ENCODE data around the gene FBXW10.
A peak's percentile ranks its signal among the peaks of the same experiment; 100 is the strongest.
"Not testable (repeated sequence)": the region's sequence is repeated elsewhere in the genome, so short reads cannot be mapped to it uniquely, and the experiment has no call there.

The FBXW10 gene

GRCh38 chr17:18755969-18756368, 12.1 kb downstream of the FBXW10 start:
- not testable (repeated sequence) for DNase-seq

GRCh38 chr17:18757368-18758044, 13.7 kb downstream of the FBXW10 start:
- not testable (repeated sequence) for DNase-seq

- not testable (repeated sequence) for DNase-seq
These were observed 14.5 kb downstream of the FBXW10 start for GRCh38 chr17:18758344-18758743.

GRCh38 chr17:18760221-18760620, 16.4 kb downstream of the FBXW10 start:
- not testable (repeated sequence) for DNase-seq

GRCh38 chr17:18770572-18770971, 26.7 kb downstream of the FBXW10 start:
- DNase-seq: not testable (repeated sequence)

- not testable (repeated sequence) for DNase-seq
These were observed 27.2 kb downstream of the FBXW10 start for GRCh38 chr17:18771066-18771465.

GRCh38 chr17:18772471-18772870, 28.6 kb downstream of the FBXW10 start:
- no peak for DNase-seq

- DNase-seq: peak; percentile 99
These were observed 37.3 kb downstream of the FBXW10 start, which contains the start of gene TVP23B for GRCh38 chr17:18780991-18781718. TVP23B (plus strand) TSS chr17:18781183; CDS start chr17:18781294, 111 bp downstream.

GRCh38 chr17:18781805-18782204, 38.0 kb downstream of the FBXW10 start:
- not testable (repeated sequence) for DNase-seq

- not testable (repeated sequence) for DNase-seq
These were observed 42.1 kb downstream of the FBXW10 start for GRCh38 chr17:18785933-18786332.

GRCh38 chr17:18786890-18787289, 43.0 kb downstream of the FBXW10 start:
- not testable (repeated sequence) for DNase-seq

GRCh38 chr17:18791402-18791801, 47.5 kb downstream of the FBXW10 start:
- not testable (repeated sequence) for DNase-seq

- not testable (repeated sequence) for DNase-seq
These were observed 51.0 kb downstream of the FBXW10 start for GRCh38 chr17:18794841-18795240.

GRCh38 chr17:18796887-18797286, 53.0 kb downstream of the FBXW10 start:
- DNase-seq: not testable (repeated sequence)

- DNase-seq: not testable (repeated sequence)
These were observed 59.8 kb downstream of the FBXW10 start for GRCh38 chr17:18803458-18804245.

- not testable (repeated sequence) for DNase-seq
These were observed 72.1 kb downstream of the FBXW10 start for GRCh38 chr17:18815924-18816323.

GRCh38 chr17:18816489-18817371, 72.9 kb downstream of the FBXW10 start:
- peak; percentile 25 for DNase-seq

- not testable (repeated sequence) for DNase-seq
These were observed 77.6 kb downstream of the FBXW10 start for GRCh38 chr17:18821430-18821829.

GRCh38 chr17:18827613-18828012, 83.8 kb downstream of the FBXW10 start:
- DNase-seq: not testable (repeated sequence)

All from NCI-H1436 (cell line).